ENCODE data around the gene PAQR5. TPM values are rescaled to one million over a fixed set of nuclear protein-coding genes. Genes with fewer than 3 reads are reported as not detected.

Gene PAQR5
- total RNA-seq, 4 donors from 2014 or later: 4.2 to 16.4 (median 6.8) TPM

DNA sequence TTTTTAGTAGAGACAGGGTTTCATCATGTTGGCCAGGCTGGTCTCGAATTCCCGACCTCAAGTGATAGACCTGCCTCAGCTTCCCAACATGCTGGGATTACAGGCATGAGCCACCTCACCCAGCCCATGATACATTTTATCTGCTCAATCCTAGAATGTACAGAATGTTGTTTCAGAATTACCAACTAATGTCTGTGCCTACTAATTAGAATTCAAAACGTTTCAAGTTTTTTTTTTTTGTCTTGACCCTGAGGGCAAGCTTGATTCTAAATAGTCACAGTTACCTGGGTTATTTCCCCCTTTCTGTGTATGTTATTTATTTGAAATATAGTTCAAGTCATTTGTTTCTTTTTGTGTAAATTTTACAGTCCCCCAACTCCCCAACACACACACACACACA lies 110.1 kb downstream of the PAQR5 start:
- TF ChIP-seq POLR2A (IDR thresholded peaks at IDR 0.05): no peak
- TF ChIP-seq, protein P1, sequence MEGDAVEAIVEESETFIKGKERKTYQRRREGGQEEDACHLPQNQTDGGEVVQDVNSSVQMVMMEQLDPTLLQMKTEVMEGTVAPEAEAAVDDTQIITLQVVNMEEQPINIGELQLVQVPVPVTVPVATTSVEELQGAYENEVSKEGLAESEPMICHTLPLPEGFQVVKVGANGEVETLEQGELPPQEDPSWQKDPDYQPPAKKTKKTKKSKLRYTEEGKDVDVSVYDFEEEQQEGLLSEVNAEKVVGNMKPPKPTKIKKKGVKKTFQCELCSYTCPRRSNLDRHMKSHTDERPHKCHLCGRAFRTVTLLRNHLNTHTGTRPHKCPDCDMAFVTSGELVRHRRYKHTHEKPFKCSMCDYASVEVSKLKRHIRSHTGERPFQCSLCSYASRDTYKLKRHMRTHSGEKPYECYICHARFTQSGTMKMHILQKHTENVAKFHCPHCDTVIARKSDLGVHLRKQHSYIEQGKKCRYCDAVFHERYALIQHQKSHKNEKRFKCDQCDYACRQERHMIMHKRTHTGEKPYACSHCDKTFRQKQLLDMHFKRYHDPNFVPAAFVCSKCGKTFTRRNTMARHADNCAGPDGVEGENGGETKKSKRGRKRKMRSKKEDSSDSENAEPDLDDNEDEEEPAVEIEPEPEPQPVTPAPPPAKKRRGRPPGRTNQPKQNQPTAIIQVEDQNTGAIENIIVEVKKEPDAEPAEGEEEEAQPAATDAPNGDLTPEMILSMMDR (IDR thresholded peaks at IDR 0.05): no peak
- DNase-seq (ENCODE audit: low spot score in 2 of 2): no peak
- 62 to 66% methylated on average over 3 of the region's 3 CpGs for whole genome bisulfite sequencing, 2 donors
- no peak overlapping the region for H3K4me3 ChIP-seq (ENCODE audit: low read depth, poor library complexity, severe bottlenecking)
- intact Hi-C loops (cut with DNase I; ENCODE audit: low total_unique reads): no loop called here

DNA sequence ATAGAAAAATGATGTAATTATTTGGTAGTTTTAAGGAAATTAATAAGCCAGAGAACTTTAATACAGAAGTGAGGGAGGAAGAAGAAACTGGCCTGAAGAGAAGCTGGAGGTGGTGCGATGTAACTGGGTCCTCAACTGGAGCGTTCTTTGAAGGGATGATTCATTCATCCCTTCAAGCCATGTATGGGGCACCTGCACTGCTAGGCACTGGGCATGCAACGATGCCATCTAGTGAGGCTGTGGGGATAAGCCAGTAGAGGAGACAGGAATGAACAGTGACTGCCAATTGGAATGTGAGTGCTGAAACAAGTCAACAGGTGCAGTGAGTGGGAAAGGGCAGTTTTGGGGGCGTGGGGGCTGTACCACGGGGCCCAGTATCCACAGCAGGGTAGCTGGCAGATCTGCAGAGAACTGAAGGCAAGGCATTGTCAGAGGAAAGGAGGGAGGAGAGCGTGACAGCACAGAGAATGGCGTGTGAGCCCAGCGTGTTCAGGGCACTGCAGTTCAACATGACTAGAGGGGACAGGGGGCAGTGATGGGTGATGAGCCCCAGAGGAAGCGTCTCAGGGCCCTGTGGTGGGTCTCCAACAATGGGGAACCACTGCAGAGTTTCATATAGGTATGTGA lies 111.6 kb downstream of the PAQR5 start:
- H3K4me3 ChIP-seq (ENCODE audit: low read depth, poor library complexity, severe bottlenecking): no peak overlapping the region
- WGBS, 2 donors: 52 to 64% methylated on average over 9 of the region's 9 CpGs
- TF ChIP-seq, protein P1 (IDR thresholded peaks at IDR 0.05): no peak
- TF ChIP-seq POLR2A (IDR thresholded peaks at IDR 0.05): no peak
- DNase-seq (ENCODE audit: low spot score in 2 of 2): no peak
- intact Hi-C loops (cut with DNase I; ENCODE audit: low total_unique reads): no loop called here

DNA sequence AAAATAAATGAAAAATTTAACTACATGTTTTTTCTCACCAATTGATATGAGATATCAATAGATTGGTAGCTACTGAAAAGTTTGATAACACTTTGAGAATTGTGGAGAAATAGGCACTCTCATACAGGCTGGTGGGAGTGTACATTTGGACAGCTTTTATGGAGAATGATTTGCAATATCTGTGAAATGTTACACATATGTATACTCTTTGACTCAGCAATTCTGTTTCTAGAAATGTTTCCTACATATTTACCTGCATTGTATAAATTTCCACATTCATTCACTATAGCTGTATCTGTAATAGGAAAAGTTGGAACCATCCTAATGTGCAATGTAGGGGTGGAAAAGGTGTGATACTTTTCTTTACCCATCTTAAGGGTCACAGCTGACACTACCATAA lies 113.6 kb downstream of the PAQR5 start:
- TF ChIP-seq POLR2A (IDR thresholded peaks at IDR 0.05): no peak
- TF ChIP-seq, protein P1 (IDR thresholded peaks at IDR 0.05): no peak
- H3K4me3 ChIP-seq (ENCODE audit: low read depth, poor library complexity, severe bottlenecking): no peak overlapping the region
- no peak for DNase-seq (ENCODE audit: low spot score in 2 of 2)
- intact Hi-C loops (cut with DNase I; ENCODE audit: low total_unique reads): no loop called here

DNA sequence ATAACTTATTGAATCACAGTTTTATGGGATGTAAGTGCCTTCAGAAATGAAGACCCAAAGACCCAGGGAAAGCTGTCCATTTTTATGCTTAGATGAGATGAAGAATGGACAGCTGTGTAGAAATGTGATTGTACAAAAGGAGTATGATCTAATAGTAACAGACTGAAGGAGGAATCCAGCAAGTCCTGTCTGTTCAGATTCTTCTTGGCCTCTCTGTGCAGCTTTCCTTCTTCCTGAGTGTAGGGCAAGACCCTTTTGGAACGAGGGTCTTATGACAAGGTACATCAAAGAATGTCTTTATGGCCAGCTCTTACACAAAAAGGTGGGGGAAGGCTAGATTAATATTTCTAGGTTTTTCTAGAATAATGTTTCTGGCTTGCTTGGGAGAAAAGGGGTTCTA lies 114.0 kb downstream of the PAQR5 start:
- intact Hi-C loops (cut with DNase I; ENCODE audit: low total_unique reads): no loop called here
- 80 to 90% methylated on average over 1 of the region's 1 CpG for WGBS, 2 donors
- no peak for TF ChIP-seq POLR2A (IDR thresholded peaks at IDR 0.05)
- TF ChIP-seq, protein P1 (IDR thresholded peaks at IDR 0.05): no peak
- DNase-seq (ENCODE audit: low spot score in 2 of 2): no peak
- no peak overlapping the region for H3K4me3 ChIP-seq (ENCODE audit: low read depth, poor library complexity, severe bottlenecking)

DNA sequence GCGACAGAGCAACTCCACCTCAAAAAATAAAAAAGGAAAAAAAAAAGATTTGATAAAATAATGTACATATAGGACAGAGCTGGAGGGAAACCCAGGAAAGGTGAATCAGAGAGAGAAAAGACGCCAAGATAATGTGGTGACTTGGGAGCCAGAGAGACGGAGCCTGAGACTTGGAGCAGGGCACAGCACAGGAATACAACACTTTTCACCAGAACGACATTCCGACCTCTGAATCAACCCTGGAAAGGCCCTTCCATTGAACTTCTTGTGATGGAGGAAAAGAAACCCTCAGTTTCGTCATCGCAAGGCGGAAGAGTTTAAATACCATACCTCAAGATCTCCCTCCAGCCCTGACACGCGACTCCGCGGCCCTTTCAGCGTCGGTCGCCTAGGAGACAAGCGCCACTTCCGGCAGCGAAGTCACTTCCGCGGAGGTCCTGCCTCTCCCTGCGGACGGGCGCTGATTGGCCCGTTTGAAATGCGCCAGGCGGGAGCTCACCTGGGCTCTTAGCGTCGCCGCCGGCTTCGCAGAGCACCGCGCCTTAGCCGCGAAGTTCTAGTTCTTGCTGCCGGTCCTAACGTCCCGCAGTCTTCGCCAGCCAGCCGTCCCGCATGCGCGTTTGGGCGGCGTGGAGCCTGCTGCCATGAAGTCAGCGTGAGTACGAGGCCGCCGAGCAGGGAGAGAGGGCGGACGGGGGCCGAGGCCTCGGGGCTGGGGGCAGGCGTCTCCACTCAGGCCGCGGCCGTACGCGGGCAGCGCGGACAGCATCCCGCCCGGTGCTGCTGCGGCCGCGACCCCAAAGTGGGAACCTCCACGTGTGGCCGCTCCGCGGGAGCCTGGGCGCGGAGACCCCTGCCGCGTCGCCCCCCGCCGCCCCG lies 115.3 kb downstream of the PAQR5 start, which contains the start of gene KIF23:
KIF23 (plus strand) TSS at position 528 of the 879 bp plus-strand sequence; CDS start at position 645, 117 bp downstream.
- DNase-seq (ENCODE audit: low spot score in 2 of 2): peak; percentile 81 to 96
- intact Hi-C loops (cut with DNase I; ENCODE audit: low total_unique reads): no loop called here
- 2 to 4% methylated on average over 26 to 34 of the region's 78 CpGs for WGBS, 2 donors

More for the DNA sequence above, 115.3 kb downstream of the PAQR5 start, which contains the start of gene KIF23:
- TF ChIP-seq POLR2A (IDR thresholded peaks at IDR 0.05): no peak
- TF ChIP-seq, protein P1 (IDR thresholded peaks at IDR 0.05): no peak
- peak within 1 kb of the TSS; percentile 70 for H3K4me3 ChIP-seq (ENCODE audit: low read depth, poor library complexity, severe bottlenecking)

Measured in lower leg skin (tissue), 4 donors.